Islet precursor cell (in vitro differentiated cells): ENCODE results near the gene TLK2.
"Not testable (repeated sequence)": the region's sequence is repeated elsewhere in the genome, so short reads cannot be mapped to it uniquely, and the experiment has no call there.

Experiments
- DNase-seq: peaks from one replicate; pipeline ENCODE4 v3.0.0-alpha.2; 2018

TLK2 gene

DNA sequence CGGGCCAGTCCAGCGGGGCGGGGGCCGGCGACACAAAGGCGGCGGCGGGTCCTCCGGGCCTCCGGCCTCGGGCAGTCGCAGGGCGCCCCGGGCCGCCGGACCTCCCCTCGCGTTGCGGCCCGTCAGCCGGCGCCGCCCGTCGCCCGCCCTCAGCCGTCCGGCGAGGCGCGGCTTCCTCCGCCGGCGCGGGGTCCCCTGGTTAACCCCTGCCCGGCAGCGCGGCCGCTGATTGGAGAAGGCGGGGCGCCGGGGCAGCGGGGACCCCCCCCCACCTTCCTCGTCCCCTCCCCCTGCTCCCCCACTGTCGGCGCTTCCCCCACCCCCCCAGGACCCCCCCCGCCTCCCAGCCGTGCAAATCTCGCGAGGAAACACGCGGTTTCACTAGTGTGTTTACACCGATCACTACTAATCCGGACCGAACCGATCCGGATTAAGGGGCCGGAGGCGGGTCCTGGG, at the start of gene TLK2:
Gene TLK2 (plus strand): TSS at position 402 of the 456 bp plus-strand sequence. CDS start 2,301 bp downstream, outside the sequence.
- peak; percentile 86 for DNase-seq

- DNase-seq, result not testable (repeated sequence)
Measured at GRCh38 chr17:62435251-62435650, 43.4 kb upstream of the TLK2 start.

DNA sequence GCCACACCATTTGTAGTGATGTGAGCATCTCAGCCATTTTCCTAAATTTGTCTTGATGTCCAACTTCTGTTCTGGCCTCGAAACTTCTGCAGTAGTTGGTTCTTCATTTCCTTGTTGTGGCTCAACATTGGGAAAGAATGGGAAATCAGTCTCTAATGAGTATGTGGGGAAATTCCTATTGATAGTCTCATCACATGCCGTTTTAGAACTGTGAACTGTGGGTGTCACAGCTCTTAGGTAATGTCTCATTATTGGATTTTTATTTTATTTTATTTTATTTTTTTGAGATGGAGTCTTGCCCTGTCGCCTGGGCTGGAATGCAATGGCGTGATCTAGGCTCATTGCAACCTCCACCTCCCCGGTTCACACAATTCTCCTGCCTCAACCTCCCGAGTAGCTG, 37.4 kb upstream of the TLK2 start:
- DNase-seq, result not testable (repeated sequence)

DNA sequence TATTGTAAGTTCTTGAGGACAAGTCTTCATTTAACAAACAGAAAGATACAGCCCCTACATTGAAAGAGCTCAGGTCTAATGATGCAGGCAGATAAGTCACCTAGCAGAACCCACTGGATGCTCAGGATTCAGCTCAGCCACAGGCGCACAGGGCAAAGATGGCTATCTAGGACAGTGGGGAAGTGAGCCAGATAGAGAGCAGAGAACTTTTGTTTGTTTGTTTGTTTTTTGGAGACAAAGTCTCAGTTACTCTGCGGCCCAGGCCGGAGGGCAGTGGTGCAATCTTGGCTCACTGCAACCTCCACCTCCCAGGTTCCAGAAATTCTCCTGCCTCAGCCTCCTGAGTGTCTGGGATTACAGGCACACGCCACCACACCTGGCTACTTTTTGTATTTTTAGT, 34.6 kb upstream of the TLK2 start:
- no peak for DNase-seq

- not testable (repeated sequence) for DNase-seq
Measured at GRCh38 chr17:62445791-62446190, 32.8 kb upstream of the TLK2 start.

DNA sequence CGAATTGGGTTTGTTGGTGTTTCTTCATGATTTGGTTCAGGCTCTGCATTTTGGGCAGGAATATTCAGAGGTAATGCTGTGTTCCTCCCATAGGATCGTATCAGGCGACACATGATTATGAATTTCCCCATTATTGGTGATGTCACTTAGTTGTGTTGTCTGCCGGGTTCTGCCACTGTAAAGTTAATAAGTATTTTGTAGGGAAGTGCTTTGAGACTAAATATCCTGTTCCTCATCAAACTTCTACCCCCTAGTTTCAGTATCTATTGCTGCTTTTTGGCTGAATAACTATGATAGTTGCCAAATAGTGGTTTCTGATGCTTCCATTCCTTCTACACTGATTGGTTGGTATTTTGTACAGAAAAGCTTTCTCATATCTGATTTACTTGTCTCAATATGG, 26.4 kb upstream of the TLK2 start:
- not testable (repeated sequence) for DNase-seq

DNA sequence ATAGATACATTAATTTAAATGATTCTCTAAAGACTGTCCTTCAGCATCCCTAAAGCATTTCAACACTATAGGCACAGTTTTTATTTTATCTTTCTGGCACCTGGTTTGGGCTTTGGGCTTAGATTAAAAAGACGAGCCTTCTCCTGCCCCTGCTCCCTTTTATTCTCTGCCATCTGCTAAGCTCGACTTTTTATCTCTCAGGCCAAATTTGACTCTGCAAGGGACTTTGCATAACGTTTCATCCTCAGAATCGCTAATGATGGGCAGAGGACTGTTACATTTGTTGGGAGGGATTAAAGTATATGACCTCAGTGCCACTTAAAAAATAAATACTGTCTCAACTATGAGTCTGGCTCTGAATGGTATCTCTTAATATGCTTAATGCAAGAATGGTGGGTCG, 25.6 kb upstream of the TLK2 start:
- not testable (repeated sequence) for DNase-seq

- DNase-seq, result not testable (repeated sequence)
Measured at GRCh38 chr17:62453656-62454055, 25.0 kb upstream of the TLK2 start.

- DNase-seq, result not testable (repeated sequence)
Measured at GRCh38 chr17:62454111-62454510, 24.5 kb upstream of the TLK2 start.

DNA sequence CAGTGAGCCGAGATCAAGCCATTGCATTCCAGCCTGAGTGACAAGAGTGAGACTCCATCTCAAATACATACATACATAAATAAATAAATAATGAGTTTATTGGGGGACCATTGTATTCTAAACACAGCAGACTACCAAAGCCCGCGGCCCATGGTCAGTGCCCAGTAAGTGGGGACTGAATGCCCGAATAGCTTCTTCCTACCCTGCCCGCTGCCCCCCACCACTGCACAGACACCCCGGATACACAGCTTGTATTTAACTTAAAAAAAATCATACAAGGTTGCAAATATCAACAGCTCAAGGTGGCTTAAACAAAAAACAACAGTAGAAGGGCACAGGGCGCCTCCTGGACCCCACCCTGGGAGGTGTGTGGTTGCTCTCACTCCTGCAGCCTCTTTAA, 22.6 kb upstream of the TLK2 start:
- no peak for DNase-seq

DNA sequence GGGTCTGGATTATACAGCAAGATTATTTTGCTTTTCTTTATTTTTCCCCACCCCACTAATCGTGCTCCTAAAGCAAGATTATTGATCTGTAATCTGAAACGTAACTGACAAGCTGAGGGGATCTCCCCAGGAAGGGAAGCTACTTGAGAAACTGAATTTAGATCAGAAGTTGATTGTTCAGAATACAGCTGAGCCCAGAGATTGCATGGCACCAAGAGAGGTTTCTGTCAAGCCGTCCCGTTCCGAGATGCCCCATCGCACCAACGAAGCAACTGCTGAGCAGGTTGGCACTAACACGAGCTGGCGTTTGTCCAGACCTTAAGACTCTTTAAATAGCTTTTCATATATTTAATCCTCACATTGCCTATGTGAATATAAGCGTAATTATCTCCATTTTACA, 20.1 kb upstream of the TLK2 start:
- not testable (repeated sequence) for DNase-seq

DNA sequence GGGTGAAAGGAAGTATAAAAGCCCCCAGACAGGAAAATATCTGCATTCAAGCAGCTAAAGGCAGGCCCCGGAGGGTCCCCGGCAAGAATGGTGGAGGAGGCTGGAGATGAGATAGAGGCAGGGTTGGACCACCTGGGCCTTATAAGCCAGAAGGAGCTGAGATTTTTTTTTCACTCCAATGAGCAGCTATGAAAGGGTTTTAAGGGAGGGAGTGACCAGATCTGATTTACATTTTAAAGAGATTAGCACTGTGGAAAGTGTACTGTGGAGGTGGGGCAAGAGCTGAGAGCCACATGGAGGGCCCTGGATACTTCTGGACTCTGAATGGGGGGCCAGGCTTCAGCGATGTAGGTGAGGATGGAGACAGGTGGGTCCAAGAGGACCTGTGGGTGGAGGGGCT, 14.2 kb upstream of the TLK2 start:
- DNase-seq, result not testable (repeated sequence)

DNA sequence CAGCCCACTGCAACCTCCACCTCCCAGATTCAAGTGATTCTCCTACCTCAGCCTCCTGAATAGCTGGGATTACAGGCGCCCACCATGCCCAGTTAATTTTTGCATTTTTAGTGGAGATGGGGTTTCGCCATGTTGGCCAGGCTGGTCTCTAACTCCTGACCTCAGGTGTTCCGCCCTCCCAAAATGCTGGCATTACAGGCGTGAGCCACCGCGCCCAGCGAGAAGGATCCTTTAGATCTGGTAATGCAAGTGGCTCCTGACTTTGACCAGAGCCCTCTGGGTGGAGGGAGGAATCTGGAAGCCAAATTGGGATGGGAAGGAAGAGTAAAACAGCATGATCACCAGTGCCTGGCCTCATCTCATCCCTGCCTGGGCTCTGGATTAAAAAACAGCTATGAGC, 13.4 kb upstream of the TLK2 start:
- DNase-seq, result not testable (repeated sequence)

DNA sequence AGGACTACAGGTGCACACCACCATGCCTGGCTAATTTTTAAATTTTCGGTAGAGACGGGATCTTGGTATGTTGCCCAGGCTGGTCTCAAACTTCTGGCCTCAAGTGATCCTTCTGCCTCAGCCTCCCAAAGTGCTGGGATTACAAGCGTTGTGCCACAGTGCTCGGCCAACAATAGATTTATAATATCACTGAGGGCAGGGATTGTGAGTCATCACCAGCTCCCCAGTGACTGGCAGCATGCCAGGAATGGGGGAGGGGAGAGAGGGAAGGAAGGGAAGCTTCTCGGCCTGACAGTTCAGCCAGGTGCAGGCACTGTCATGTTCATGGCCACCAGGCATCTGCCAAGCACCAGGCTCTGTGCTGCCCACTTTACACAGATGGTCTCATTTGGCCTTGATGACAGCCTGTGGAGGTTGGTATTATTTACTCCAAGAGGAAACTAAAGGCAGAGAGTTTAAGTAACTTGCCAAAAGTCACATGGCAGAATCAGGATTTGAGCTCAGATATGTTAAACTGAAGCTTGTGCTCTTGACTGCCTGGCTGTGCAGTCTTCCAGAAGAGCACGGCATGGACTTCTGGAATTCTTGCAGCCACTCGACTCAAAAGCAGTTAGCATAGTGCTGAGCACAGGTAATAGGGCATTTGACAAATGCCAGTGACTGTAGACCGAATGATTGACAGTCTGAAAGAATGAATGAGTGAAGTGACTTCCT, 7.8 kb upstream of the TLK2 start:
- DNase-seq, result peak; percentile 72

DNA sequence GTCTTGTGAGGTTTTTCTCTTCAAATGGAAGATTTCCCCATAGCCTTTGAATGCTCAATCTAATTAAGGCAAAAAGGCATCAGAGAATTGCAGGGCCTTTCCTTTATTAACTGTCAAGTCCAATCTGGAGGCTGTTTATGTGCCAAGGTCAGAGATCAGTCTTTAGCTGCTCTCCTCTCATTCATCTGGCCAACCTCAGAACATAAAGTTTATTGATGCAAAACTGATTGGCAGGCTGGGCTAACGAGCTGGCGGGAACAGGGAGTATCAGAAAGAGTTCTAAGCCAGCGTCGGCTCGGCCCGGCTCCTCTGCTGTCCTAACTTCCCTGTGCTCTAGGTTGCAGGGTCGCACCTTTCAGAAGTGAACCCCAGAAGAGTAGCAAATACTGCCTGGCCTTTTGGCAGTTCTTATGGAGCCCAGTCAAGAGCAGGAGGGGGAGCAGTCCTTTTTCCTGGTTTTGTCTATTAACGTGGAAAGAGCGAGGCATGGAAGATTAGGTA, 7.2 kb upstream of the TLK2 start:
- not testable (repeated sequence) for DNase-seq

DNA sequence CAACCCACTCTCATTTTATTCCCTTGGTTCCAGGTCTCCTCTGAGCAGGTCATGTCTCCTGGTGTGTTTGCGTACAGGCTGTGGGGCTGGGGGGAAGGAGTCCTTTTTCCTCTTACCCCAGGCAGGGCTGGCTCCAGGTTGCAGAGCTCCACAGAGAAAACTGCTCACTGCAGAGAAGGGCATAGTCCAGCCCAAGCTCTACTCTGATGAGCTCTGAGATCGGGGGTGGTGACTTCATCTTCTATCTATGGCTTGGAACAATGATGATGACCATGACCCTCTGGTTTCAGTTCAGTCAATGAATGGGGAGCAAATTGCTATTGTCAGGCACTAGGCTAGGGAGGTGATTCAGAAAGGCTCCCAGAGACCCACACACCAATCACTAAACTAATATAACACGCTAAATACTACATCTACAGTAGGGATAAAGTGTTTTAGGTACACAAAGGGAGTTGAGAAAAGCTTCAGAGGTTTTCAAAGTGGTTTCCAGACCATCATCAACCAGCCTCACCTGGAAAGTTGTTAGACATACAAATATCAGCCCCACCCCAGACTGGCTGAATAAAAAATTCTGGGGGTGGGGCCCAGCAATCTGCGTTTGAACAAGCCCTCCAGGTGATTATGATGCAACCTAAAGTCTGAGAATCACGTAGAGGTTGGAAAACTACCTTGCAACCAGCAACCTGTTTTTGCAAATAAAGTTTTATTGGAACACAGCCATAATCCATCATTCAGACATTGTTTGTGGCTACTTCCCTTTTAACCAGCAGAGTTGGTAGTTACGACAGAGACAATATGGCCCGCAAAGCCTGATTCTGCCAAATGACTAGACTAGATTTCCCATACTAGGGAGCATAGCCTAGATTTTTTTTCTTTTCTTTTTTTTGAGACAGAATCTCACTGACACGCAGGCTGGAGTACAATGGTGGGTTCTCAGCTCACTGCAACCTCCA, 5.3 kb upstream of the TLK2 start:
- DNase-seq, result peak; percentile 63

GRCh38 chr17:62477111-62477510, 1.5 kb upstream of the TLK2 start:
- not testable (repeated sequence) for DNase-seq

DNA sequence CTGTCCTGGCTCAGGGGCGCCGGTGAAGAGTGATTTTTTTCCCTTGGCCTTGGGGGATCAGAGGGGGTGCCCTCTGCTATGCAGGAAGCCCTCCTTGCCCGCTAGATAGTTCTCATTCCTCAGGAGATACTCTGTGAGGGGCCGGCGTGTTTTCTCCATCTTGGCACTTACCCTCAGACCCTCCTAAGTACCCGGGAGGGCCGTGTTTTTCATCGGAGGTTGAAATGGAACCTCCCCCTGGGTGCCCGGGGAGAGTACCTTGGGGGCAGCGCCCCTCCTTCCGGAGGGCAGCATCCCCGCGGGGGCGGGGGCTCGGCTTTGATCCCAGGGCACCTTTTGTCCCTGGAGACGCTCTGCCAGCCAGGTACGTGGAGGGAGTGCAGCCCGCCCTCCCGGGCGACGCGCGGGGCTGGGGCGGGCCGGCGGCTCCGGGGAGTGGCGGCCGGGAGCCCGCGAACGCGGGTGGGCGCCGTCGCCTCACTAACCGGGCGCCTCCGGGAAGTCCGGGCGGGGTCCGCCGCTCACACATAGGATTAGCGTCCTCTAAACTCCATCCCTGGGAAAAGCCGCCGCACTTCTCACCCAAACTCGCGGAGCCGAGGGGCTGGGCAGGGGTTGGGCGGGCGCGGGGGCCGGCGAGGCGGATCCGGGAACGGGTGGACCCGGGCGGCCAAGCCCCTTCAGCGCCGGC, 762 bp upstream of the TLK2 start:
- DNase-seq, result peak; percentile 79

GRCh38 chr17:62478880-62479638, 434 bp downstream of the TLK2 start:
- peak; percentile 62 for DNase-seq

DNA sequence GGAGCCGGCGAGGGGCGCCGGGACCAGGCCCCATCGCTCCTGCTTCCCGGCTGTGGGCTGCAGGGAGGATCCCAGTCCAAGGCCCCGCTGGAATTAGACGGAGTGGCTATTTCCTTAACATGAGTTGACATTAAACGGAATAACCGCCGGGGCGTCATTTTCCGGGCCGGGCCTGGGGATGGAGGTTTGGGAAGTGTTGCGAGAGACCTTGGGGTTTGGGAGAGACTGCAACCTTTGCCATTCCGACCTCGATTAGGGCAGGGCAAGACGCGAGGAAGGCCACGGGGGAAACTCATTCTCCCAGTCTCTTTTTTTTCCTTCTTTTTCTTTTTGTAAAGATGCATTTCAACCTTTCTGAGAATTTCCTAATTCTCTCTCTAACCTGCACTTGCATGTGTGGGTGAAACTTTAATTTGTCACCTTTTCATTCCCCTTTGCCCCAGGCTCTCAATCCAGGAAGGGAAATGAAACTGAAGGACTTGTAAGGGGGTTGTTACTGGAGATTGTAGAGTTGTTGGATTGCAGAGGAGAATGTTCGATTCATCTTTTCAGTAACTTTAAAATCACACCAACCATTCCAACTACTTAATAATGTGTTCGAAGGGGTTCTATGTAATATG, 1.1 kb downstream of the TLK2 start:
- peak; percentile 77 for DNase-seq

DNA sequence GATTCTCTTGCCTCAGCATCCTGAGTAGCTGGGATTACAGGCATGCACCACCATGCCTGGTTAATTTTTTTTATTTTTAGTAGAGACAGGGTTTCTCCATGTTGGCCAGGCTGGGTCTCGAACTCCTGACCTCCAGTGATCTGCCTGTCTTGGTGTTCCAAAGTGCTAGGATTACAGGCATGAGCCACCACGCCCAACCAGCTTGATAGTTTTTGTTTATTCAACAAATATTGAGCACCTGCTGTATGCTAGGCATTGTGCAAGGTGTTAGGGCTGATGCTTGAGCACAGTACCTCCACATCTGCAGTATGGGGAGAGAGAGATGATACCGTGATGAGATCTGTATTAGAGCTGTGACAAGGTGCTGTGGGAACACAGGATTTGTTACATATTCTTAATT, 3.9 kb downstream of the TLK2 start:
- peak; percentile 10 for DNase-seq

DNA sequence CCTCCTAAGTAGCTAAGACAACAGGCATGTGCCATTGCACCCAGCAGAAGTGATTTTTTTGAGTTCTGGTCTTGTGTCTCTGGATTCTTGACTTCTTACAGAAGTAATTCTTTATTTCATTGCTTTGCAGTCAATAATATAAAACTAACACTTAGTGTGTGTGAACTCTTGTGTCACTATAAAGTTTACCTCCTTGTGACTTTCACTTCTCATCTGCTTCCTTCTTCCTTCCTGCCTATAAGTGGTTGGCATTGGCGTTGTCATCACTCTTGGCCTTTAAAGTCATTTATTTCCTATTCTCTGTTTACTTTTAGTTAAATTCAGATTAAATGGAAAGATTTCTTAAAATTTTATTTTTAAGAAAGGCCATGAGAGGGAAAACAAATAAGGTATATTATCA, 12.4 kb downstream of the TLK2 start:
- not testable (repeated sequence) for DNase-seq
